ENCODE measurements around the gene PLSCR4. TPM values are rescaled to one million over a fixed set of nuclear protein-coding genes. Genes with fewer than 3 reads are reported as not detected.

PLSCR4 gene
- polyA plus RNA-seq, 2 of the 4 experiments (the other 2 are of a cell fraction) = 8.3 to 17.2 TPM

DNA sequence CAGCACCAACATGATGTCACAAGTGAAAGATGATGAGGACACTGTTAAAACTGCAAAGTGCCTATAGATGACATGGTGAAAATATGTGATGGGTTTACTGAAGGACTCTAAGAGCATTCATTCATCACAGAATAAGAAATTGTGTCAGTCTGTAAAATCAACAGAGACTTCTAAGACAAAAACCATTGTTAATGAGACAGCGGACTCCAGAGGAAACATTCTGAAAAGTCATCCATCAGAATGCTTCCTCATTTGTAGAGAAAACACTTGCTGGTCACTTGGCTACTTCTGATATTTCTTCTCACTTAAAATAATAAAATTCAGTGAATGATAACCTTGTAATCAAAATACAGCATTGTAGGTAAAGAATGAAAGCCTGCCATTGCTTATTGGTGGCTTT is 7.3 kb downstream of the PLSCR4 start:
- DNase-seq (ENCODE audit: low read depth in 1 of 2, low spot score in 1 of 2) (no peak), ATAC-seq (no peak), FAIRE-seq (no peak)
- Histone ChIP-seq H3K9me3 (no peaks in the 10 kb centered on the region), H3K27ac (no peak overlapping the region), H3K4me2 (no peak overlapping the region), H3K4me3 (no peak overlapping the region), H3K4me1 (no peaks in the 10 kb centered on the region)
- TF ChIP-seq EHF (CRISPR knock-in tag; IDR thresholded peaks at IDR 0.05) = no peak
- no peak for TF ChIP-seq HOXB13 (CRISPR knock-in tag; IDR thresholded peaks at IDR 0.05; ENCODE audit: low read depth)
- TF ChIP-seq POLR2AphosphoS2 (conservative IDR thresholded peaks at IDR 0.05; ENCODE audit: low read length) = no peak
- no peak for TF ChIP-seq MYC (IDR thresholded peaks at IDR 0.05; ENCODE audit: borderline replicate concordance, low read length)
- TF ChIP-seq RAD21 (conservative IDR thresholded peaks at IDR 0.05 in 1 of 2, IDR thresholded peaks at IDR 0.05 in 1 of 2) = no peak
- TF ChIP-seq CHD2 (IDR thresholded peaks at IDR 0.05; ENCODE audit: low read length, partially characterized antibody) = no peak
- no peak for TF ChIP-seq JUNB (IDR thresholded peaks at IDR 0.05)
- TF ChIP-seq ESRRA (IDR thresholded peaks at IDR 0.05; ENCODE audit: borderline replicate concordance, low read length) = no peak
- no peak for TF ChIP-seq RARB (CRISPR knock-in tag; IDR thresholded peaks at IDR 0.05)
- no peak for TF ChIP-seq SMC3 (IDR thresholded peaks at IDR 0.05)
- TF ChIP-seq, protein P1, sequence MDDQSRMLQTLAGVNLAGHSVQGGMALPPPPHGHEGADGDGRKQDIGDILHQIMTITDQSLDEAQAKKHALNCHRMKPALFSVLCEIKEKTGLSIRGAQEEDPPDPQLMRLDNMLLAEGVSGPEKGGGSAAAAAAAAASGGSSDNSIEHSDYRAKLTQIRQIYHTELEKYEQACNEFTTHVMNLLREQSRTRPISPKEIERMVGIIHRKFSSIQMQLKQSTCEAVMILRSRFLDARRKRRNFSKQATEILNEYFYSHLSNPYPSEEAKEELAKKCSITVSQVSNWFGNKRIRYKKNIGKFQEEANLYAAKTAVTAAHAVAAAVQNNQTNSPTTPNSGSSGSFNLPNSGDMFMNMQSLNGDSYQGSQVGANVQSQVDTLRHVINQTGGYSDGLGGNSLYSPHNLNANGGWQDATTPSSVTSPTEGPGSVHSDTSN (IDR thresholded peaks at IDR 0.05) = no peak
- TF ChIP-seq, protein P2, sequence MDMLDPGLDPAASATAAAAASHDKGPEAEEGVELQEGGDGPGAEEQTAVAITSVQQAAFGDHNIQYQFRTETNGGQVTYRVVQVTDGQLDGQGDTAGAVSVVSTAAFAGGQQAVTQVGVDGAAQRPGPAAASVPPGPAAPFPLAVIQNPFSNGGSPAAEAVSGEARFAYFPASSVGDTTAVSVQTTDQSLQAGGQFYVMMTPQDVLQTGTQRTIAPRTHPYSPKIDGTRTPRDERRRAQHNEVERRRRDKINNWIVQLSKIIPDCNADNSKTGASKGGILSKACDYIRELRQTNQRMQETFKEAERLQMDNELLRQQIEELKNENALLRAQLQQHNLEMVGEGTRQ (IDR thresholded peaks at IDR 0.05) = no peak
- no peak for TF ChIP-seq CBX8 (IDR thresholded peaks at IDR 0.05)
- no peak for TF ChIP-seq NPAS2 (CRISPR knock-in tag; IDR thresholded peaks at IDR 0.05; ENCODE audit: borderline replicate concordance)
- TF ChIP-seq MAZ (IDR thresholded peaks at IDR 0.05; ENCODE audit: borderline replicate concordance, low read depth, low read length) = no peak
- no peak for TF ChIP-seq TFCP2L1 (CRISPR knock-in tag; IDR thresholded peaks at IDR 0.05)
- no peak for TF ChIP-seq CEBPB (IDR thresholded peaks at IDR 0.05)
- TF ChIP-seq FOXS1 (CRISPR knock-in tag; IDR thresholded peaks at IDR 0.05) = no peak
- TF ChIP-seq, protein P3, sequence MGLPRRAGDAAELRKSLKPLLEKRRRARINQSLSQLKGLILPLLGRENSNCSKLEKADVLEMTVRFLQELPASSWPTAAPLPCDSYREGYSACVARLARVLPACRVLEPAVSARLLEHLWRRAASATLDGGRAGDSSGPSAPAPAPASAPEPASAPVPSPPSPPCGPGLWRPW (IDR thresholded peaks at IDR 0.05) = no peak
- TF ChIP-seq ZFP36 (IDR thresholded peaks at IDR 0.05; ENCODE audit: borderline replicate concordance, partially characterized antibody) = no peak
- POLR2A ChIA-PET = no interaction called here
- WGBS (ENCODE audit: missing lambda C conversion rate) = 100% methylated on average over 1 of the region's 1 CpG
- CTCF ChIA-PET = no interaction called here

DNA sequence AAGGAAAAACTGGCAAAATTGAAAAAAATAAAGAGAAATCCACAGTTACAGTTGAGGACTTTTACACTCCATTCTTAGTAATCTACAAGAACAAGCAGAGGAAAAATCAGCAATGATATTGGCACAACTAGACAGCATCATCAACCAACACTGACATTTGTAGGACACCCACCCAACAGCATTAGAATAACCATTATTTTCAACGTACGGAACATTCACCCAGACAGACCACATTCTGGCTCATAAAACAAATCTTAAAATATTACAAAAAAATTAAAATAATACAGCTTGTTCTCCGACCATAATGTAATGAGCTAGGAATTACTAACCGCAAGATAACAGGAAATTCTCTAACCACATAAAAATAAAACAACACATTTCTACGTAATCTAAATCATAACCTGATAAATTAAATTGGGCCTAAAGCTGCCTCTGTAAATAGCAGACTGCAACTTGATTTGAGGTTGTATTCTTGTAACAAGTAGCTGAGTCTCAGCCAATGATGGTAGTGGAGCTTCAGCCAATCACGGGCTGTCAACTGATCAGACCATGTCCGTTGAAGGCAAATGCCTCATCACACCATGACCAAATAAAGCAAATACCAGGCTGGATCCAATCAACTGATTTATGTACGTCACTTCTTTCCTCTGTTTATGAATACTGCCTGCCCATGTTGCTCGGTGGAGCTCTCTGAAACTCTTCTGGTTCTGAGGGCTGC is 9.2 kb downstream of the PLSCR4 start:
- no peak for DNase-seq (ENCODE audit: low read depth in 1 of 2, low spot score in 1 of 2)
- Histone ChIP-seq H3K27ac (no peak overlapping the region), H3K4me2 (no peak overlapping the region), H3K4me3 (no peak overlapping the region), H3K4me1 (no peaks in the 10 kb centered on the region), H3K9me3 (peaks cover 12% of the 10 kb centered on the region)
- ChIA-PET CTCF (interaction anchor here (0.7 to 1.7 kb wide), 7 partner anchors 8 to 349 kb away, joined by 3 to 6 read pairs (median 3); no protein-coding TSS in a partner anchor), POLR2A (no interaction called here)
- no peak for ATAC-seq
- no peak for FAIRE-seq
- TF ChIP-seq, protein P4, sequence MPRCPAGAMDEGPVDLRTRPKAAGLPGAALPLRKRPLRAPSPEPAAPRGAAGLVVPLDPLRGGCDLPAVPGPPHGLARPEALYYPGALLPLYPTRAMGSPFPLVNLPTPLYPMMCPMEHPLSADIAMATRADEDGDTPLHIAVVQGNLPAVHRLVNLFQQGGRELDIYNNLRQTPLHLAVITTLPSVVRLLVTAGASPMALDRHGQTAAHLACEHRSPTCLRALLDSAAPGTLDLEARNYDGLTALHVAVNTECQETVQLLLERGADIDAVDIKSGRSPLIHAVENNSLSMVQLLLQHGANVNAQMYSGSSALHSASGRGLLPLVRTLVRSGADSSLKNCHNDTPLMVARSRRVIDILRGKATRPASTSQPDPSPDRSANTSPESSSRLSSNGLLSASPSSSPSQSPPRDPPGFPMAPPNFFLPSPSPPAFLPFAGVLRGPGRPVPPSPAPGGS (IDR thresholded peaks at IDR 0.05) = no peak
- TF ChIP-seq POLR2AphosphoS2 (conservative IDR thresholded peaks at IDR 0.05; ENCODE audit: low read length) (no peak), NR3C1 (IDR thresholded peaks at IDR 0.05) (no peak), FOXS1 (CRISPR knock-in tag; IDR thresholded peaks at IDR 0.05) (no peak), KDM1A (IDR thresholded peaks at IDR 0.05; ENCODE audit: low read depth) (no peak), PHF8 (IDR thresholded peaks at IDR 0.05; ENCODE audit: borderline replicate concordance, low read depth) (no peak), CHD4 (IDR thresholded peaks at IDR 0.05; ENCODE audit: borderline replicate concordance) (no peak), HOXB5 (CRISPR knock-in tag; IDR thresholded peaks at IDR 0.05) (no peak), FOSB (CRISPR knock-in tag; IDR thresholded peaks at IDR 0.05) (no peak)
- TF ChIP-seq, protein P5, sequence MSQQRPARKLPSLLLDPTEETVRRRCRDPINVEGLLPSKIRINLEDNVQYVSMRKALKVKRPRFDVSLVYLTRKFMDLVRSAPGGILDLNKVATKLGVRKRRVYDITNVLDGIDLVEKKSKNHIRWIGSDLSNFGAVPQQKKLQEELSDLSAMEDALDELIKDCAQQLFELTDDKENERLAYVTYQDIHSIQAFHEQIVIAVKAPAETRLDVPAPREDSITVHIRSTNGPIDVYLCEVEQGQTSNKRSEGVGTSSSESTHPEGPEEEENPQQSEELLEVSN (IDR thresholded peaks at IDR 0.05; ENCODE audit: borderline replicate concordance, low read depth) = no peak
- WGBS (ENCODE audit: missing lambda C conversion rate) = 91% methylated on average over 9 of the region's 9 CpGs

Data from A549 (cell line).